GM12892 (cell line): ENCODE data around the gene ACTA1.

Source experiments
- POLR2A ChIP-seq: IDR thresholded peaks from 2 replicates; pipeline ENCODE4 v1.6.1; 2011; ENCODE audit warnings: low read depth, low read length, control low read depth
- POLR2AphosphoS5 ChIP-seq: IDR thresholded peaks from 2 replicates; pipeline ENCODE4 v1.6.1; 2011; ENCODE audit warnings: low read depth, low read length, control low read depth
- TAF1 ChIP-seq: IDR thresholded peaks from 2 replicates; pipeline ENCODE4 v1.6.1; 2011; ENCODE audit warnings: low read depth, mild to moderate bottlenecking, control low read depth, low read length, borderline replicate concordance

DNA sequence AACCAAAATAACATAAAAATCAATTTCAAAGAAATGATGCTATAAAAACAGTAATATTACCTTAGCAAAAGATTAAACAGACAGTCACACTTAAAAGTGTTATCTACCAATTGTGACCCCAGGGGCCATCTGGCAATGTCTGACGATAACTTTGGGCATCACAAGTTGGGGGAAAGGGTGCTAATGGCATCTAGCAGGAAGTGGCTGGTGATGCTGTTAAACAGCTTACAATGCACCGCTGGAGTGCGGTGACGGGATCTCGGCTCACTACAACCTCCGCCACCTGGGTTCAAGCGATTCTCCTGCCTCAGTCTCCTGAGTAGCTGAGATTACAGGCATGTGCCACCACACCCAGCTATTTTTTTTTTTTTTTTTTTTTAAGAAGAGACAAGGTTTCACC is 46.6 kb upstream of the ACTA1 start:
- no peak for TF ChIP-seq POLR2AphosphoS5
- no peak for TF ChIP-seq POLR2A
- TF ChIP-seq TAF1: no peak
